Uterus (tissue), 2 donors: Measurements from ENCODE around the gene G3BP2.

Experiments
- CTCF ChIP-seq, 4 experiments: fragments of 200-600 bp in 2 of 4; fragments of 450-650 bp in 2 of 4; sonication (generic) in 2 of 4; IDR thresholded peaks; one replicate each; pipeline ENCODE4 v1.5.1; 2016 to 2019; ENCODE audit warnings: antibody characterized with exemption in 4 of 4, mild to moderate bottlenecking in 2 of 4, moderate library complexity in 1 of 4
- POLR2A ChIP-seq, 2 donors: fragments of 450-650 bp; IDR thresholded peaks; one replicate each; pipeline ENCODE4 v1.6.1; 2016; ENCODE audit warnings: antibody characterized with exemption in 2 of 2, mild to moderate bottlenecking in 1 of 2, moderate library complexity in 1 of 2

- no peak for TF ChIP-seq CTCF (IDR thresholded peaks at IDR 0.05)
- no peak for TF ChIP-seq POLR2A (IDR thresholded peaks at IDR 0.05)
Measured at GRCh38 chr4:75705198-75705977, 32.2 kb upstream of the G3BP2 start.
